Dermis blood vessel endothelial cell (primary cell): ENCODE measurements around the gene GOSR1. TPM values are rescaled to one million over a fixed set of nuclear protein-coding genes. Genes with fewer than 3 reads are reported as not detected.
"Not testable (repeated sequence)": the region's sequence is repeated elsewhere in the genome, so short reads cannot be mapped to it uniquely, and the experiment has no call there.

Source experiments
- DNase-seq: peaks from one replicate; pipeline ENCODE4 v3.0.0; 2010
- total RNA-seq: library from RNA; depleted of rRNA; stranded (reverse); fragments of >200 nt; gene quantifications from 2 replicates; pipeline ENCODE4 v1.2.3, GENCODE V29; 2014

The GOSR1 gene
- 42.1 and 45.4 TPM in 2 replicates for total RNA-seq

GRCh38 chr17:30477083-30477773 lies at the start of gene GOSR1:
Gene GOSR1 (plus strand): TSS chr17:30477408. CDS start chr17:30477434, 26 bp downstream.
- peak; percentile 98 for DNase-seq

DNA sequence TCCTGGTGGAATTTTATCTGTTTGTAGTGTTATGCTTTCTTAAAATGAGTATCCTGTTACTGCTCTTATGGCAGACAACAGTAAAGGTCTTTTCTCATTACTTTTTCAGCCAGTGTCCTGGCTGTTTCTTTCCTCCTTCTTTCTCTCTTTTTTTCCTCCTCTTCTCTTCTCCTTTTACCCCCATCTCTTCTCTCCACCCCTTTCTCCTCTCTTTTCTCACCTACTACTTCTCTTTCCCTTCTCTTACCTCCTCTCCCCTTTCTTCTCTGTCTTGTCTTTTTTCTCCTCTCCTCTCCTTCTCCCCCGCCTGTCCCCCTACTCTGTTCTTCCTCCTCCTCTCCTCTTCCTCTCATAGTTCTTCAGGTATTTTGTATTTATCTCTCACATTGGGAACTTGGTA lies 49.6 kb upstream of the GOSR1 start:
- no peak for DNase-seq

DNA sequence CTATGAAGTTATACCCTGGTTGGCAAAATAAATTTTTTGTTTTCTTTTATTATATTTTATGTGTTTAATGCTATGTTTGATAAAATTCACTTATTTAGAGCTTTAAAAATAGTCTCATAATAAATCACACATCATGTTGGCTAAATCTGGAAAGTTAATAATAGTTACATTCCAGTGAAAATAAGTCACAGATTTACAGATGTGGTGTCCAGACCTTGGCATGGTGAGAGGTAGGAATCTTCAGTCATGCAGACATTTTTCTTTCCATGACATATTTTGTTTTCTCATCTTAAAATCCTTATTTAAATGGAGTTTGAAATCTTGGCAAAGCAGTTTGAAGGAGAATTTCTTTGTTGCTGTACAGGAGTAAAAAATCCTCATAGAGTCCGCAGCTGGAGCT lies 48.1 kb upstream of the GOSR1 start:
- DNase-seq: no peak

DNA sequence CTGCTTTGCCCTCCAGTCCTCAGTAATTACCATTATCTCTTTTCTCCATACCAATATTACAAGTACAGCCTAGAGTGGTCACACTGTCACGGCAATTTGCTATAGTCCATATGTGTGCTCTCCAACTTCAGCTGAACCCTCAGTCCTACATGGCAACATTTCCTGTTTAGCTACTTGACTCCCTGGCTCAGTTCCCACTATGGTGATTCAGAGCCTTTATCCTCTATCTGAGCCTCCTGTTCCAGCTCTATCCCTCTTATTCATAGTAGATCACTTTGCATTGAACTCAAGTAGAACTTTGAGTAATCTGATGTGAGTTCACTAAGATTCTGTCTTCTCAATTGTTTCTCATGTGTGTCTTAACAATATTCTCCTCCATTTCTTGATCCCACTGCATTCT lies 43.7 kb upstream of the GOSR1 start:
- DNase-seq: peak; percentile 96

- no peak for DNase-seq
Observed at GRCh38 chr17:30436729-30437128, 40.5 kb upstream of the GOSR1 start.

DNA sequence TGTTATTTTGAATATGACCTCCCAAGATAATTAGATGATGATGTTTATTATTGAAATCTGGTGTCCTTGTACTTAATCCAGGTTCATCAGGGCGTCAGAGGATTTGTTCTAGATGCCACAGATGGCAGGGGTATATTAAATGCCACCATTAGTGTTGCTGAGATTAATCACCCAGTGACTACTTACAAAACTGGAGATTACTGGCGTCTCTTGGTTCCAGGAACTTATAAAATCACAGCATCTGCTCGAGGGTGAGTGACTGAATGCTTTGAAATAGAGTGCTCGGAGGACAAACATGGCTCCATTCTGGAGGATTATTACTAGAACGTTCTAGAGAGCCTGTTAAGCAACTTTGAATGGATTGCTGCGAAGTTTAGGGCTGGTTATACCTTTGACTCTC lies 33.5 kb upstream of the GOSR1 start:
- no peak for DNase-seq

- not testable (repeated sequence) for DNase-seq
Observed at GRCh38 chr17:30446640-30447039, 30.6 kb upstream of the GOSR1 start.

DNA sequence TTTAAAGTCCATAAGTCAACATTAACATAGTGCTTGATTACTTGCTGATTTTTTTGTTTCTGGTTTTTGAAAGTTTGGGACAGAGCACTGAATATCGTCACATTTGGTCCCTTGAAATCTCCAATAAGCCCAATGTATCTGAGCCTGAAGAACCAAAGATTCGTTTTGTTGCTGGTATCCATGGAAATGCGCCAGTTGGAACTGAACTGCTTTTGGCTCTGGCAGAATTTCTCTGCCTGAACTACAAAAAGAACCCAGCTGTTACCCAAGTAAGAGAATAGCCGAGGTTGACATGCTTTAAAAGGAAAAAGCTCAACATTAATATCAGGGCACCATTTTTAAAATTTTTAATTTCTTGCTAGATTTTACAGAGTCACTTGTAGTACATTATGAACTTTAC lies 27.7 kb upstream of the GOSR1 start:
- DNase-seq: no peak

GRCh38 chr17:30450125-30451027 lies 26.8 kb upstream of the GOSR1 start:
- DNase-seq: peak; percentile 8

GRCh38 chr17:30454635-30455034 lies 22.6 kb upstream of the GOSR1 start:
- DNase-seq: no peak

DNA sequence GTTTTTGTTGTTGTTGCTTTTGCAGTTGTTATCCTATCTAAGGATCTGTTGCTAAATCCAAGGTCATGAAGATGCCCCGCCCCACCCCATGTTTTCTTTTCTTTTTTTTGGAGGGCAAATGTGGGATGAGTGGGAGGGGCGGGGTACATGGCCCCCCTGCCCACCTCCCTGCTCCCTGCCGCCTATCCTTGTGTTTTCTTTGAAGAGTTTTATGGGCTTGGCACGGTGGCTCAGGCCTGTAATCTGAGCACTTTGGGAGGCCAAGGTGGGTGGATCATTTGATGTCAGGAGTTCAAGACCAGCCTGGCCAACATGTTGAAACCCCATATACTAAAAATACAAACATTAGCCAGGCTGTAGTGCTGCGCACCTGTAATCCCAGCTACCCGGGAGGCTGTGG lies 18.8 kb upstream of the GOSR1 start:
- no peak for DNase-seq

DNA sequence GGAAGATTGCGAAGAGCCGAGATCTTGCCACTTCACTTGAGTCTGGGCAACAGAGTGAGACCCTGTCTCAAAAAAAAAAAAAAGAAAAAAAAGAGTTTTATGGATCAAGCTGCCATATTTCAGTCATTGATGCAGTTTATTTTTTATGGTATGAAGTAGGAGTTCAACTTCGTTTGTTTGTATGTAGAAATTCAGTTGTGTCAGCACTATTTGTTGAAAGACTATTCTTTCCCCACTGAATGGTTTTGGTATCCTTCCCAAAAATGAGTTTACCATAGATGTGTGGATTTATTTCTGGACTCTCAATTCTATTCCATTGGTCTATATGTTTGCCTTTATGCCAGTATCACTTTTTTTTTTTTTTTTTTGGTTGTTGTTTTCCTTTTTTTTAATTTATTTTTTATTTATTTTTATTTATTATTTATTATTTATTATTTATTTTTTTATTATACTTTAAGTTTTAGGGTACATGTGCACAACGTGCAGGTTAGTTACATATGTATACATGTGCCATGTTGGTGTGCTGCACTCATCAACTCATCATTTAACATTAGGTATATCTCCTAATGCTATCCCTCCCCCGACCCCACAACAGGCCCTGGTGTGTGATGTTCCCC lies 18.3 kb upstream of the GOSR1 start:
- DNase-seq: not testable (repeated sequence)

DNA sequence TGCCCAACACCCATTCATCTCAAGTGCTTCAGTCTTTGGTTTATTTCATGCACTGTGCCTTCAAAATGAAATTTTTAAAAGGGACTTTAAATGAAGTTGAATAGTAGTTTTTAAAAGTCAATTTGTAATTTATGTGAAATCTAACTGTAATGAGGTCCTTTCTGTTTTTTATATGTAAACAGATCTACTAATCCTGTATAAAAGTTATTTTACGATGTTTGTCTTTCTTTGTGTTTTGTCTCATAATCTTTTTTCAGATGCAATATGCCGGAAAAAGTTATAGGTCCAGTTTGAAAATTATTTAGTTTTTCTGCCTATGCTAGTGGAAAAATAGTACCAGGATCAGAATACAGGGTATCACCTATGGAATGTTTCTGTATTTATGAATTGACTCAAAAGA lies 8.7 kb upstream of the GOSR1 start:
- DNase-seq: no peak

- no peak for DNase-seq
Observed at GRCh38 chr17:30472238-30472890, 4.8 kb upstream of the GOSR1 start.

GRCh38 chr17:30475206-30475605 lies 2.0 kb upstream of the GOSR1 start:
- DNase-seq: no peak

GRCh38 chr17:30476726-30477082 lies 504 bp upstream of the GOSR1 start:
- no peak for DNase-seq

DNA sequence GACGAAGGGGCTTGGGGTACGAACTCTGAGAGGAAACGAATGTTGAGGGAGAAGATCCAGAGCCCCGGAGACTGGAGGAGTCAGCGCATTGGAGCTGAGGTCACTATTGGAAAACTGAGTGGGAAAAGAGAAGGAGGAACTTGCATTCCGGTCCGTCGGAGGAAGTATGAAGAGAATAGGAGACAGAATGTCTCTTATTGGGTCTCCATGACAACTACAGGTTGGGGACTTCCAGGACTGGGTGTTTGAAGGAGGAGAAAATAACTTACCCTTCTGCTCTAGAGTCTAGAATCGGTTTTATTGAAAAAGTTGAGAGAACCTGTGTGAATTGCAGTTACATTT lies 537 bp downstream of the GOSR1 start:
- peak; percentile 48 for DNase-seq

DNA sequence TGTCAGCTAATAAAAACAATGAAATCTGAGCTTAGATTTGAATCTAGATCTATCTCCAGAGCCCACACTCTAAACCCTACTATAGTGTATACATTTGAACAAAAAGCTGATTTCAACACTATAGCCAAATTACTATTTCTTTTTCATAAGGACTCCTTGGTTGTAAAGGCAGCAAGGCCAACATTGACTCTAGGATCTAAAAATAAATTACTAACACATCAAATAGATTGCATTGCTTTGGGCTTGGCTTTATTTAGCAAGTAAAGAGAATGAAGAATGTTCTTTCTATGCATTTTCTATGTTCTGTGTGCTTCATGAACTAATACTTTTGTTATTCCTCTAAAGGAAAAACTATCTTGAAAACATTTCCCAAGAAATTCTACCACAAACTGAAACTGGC lies 5.3 kb downstream of the GOSR1 start:
- DNase-seq: no peak

DNA sequence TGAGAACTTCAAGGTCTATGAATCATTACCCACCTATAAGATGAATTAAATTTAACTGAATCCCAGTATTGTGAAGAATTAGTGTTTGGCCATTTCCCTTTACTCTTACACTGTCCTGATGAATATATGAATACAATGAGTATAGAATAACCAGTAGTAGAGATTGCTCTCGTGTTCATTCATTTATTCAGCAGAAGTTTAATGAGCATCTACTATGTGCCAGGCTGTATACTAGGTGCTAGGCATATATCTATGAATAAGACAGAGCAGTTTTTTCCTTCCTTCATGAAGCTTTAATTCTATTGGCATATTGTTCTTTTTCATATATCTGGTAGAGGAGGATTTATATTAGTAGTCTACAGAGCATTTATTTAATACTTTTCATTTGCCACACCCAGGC lies 6.0 kb downstream of the GOSR1 start:
- DNase-seq: no peak

DNA sequence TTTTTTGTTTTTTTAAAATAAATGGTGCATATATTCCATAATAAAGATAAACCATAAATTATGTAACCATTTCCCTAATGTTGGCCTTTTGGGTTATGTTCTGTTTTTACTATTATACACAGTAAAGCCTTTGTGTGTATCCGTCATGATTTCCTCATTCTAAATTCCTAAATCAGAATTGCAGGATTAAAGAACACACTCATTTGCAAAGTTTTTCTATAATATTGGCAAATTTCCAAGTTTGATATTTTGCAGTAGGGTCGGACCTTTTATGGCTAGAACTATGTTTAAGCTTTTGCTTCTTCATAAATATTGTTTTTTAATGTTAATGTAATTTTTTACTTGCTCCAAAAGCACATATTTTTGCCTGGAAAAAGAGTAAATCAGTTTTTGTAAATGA lies 16.6 kb downstream of the GOSR1 start:
- DNase-seq: no peak

DNA sequence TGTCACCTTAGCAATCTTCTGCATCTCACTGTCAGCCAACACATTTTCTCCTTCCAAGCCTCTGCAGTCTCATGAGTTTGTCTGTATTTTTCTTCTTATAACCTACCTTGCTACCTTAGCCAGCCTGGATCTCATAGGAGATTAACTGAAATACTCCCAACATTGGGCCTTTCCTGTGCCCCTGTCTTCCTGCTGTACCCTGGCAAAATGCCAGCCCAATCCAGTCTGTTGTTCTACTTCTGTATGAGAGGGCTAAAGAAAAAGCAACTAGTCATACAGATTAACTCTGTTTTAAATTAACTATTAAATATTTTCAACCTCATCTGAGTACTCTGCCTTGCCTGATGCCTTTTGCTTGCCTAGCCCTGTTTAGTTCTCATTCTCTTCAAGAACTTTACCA lies 18.4 kb downstream of the GOSR1 start:
- DNase-seq: peak; percentile 44

DNA sequence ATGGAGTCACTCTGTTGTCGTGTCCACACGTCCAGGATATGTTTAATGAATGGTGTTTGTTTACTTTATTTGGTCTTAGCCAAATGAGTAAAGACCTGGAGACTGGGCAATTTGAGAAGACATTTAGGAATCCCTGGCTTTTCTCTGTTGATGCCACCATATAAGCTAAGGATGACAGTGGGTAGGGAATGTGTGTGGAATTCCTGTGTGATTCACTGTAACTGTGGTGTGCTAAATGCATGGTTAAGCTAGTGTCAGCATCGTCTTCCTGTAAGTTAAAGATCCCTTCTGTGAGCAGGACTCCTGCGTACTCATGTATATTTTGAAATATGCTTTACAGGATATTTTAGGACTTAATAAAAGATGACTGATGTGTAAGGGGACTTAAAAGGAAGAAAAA lies 26.4 kb downstream of the GOSR1 start:
- DNase-seq: no peak

- no peak for DNase-seq
Observed at GRCh38 chr17:30505868-30506417, 28.7 kb downstream of the GOSR1 start.
